ENCODE data around the gene PILRB.
"Not testable (repeated sequence)": the region's sequence is repeated elsewhere in the genome, so short reads cannot be mapped to it uniquely, and the experiment has no call there.

The PILRB gene

GRCh38 chr7:100349757-100350156 is 8.2 kb upstream of the PILRB start:
- no peak for DNase-seq
- no peak for TF ChIP-seq GATA1 (IDR thresholded peaks at IDR 0.05; ENCODE audit: low read depth, low read length)
- no peak for TF ChIP-seq POLR2A (IDR thresholded peaks at IDR 0.05; ENCODE audit: low read length)

- TF ChIP-seq POLR2A (IDR thresholded peaks at IDR 0.05; ENCODE audit: low read length) (no peak), GATA1 (IDR thresholded peaks at IDR 0.05; ENCODE audit: low read depth, low read length) (no peak)
- no peak for DNase-seq
These were observed 6.3 kb upstream of the PILRB start for GRCh38 chr7:100351657-100352058.

GRCh38 chr7:100352230-100352781 is 5.6 kb upstream of the PILRB start:
- not testable (repeated sequence) for DNase-seq

GRCh38 chr7:100352984-100353684 is 4.8 kb upstream of the PILRB start:
- no peak for DNase-seq
- TF ChIP-seq GATA1 (IDR thresholded peaks at IDR 0.05; ENCODE audit: low read depth, low read length) (no peak), POLR2A (IDR thresholded peaks at IDR 0.05; ENCODE audit: low read length) (no peak)

GRCh38 chr7:100353685-100354330 is 4.1 kb upstream of the PILRB start:
- no peak for DNase-seq
- no peak for TF ChIP-seq POLR2A (IDR thresholded peaks at IDR 0.05; ENCODE audit: low read length)
- no peak for TF ChIP-seq GATA1 (IDR thresholded peaks at IDR 0.05; ENCODE audit: low read depth, low read length)

- TF ChIP-seq POLR2A (IDR thresholded peaks at IDR 0.05; ENCODE audit: low read length) (no peak), GATA1 (IDR thresholded peaks at IDR 0.05; ENCODE audit: low read depth, low read length) (no peak)
- DNase-seq = no peak
These were observed 1.4 kb upstream of the PILRB start for GRCh38 chr7:100356416-100357068.

GRCh38 chr7:100357131-100357561 is 771 bp upstream of the PILRB start:
- TF ChIP-seq GATA1 (IDR thresholded peaks at IDR 0.05; ENCODE audit: low read depth, low read length) = no peak
- TF ChIP-seq POLR2A (IDR thresholded peaks at IDR 0.05; ENCODE audit: low read length) = no peak
- DNase-seq = no peak

GRCh38 chr7:100358857-100359212 is 918 bp downstream of the PILRB start:
- no peak for TF ChIP-seq GATA1 (IDR thresholded peaks at IDR 0.05; ENCODE audit: low read depth, low read length)
- TF ChIP-seq POLR2A (IDR thresholded peaks at IDR 0.05; ENCODE audit: low read length) = no peak

GRCh38 chr7:100360135-100360854 is 2.4 kb downstream of the PILRB start:
- no peak for DNase-seq
- no peak for TF ChIP-seq POLR2A (IDR thresholded peaks at IDR 0.05; ENCODE audit: low read length)
- TF ChIP-seq GATA1 (IDR thresholded peaks at IDR 0.05; ENCODE audit: low read depth, low read length) = no peak

More at GRCh38 chr7:100358857-100359212, 918 bp downstream of the PILRB start:
- DNase-seq = no peak

GRCh38 chr7:100363098-100363497 is 5.2 kb downstream of the PILRB start:
- TF ChIP-seq GATA1 (IDR thresholded peaks at IDR 0.05; ENCODE audit: low read depth, low read length) = no peak
- no peak for TF ChIP-seq POLR2A (IDR thresholded peaks at IDR 0.05; ENCODE audit: low read length)
- no peak for DNase-seq

- DNase-seq = not testable (repeated sequence)
These were observed 5.9 kb downstream of the PILRB start for GRCh38 chr7:100363797-100364196.

GRCh38 chr7:100364480-100364879 is 6.6 kb downstream of the PILRB start:
- DNase-seq = no peak
- TF ChIP-seq POLR2A (IDR thresholded peaks at IDR 0.05; ENCODE audit: low read length) (no peak), GATA1 (IDR thresholded peaks at IDR 0.05; ENCODE audit: low read depth, low read length) (no peak)

GRCh38 chr7:100365998-100366367 is 8.1 kb downstream of the PILRB start:
- DNase-seq = not testable (repeated sequence)

All from erythroblast (primary cell).